HEK293T (cell line): ENCODE measurements around the gene LHX3.

Experiments
- ARNT ChIP-seq: fragments of 450-650 bp; IDR thresholded peaks from 2 replicates; pipeline ENCODE4 v1.6.1; 2017; ENCODE audit warnings: mild to moderate bottlenecking
- BHLHE40 ChIP-seq: fragments of 450-650 bp; IDR thresholded peaks from 2 replicates; pipeline ENCODE4 v1.6.1; 2016; ENCODE audit warnings: mild to moderate bottlenecking, moderate library complexity, borderline replicate concordance
- ELF4 ChIP-seq: fragments of 450-650 bp; IDR thresholded peaks from 2 replicates; pipeline ENCODE4 v1.6.1; 2017; ENCODE audit warnings: antibody characterized with exemption
- FOXA1 ChIP-seq: fragments of 450-650 bp; IDR thresholded peaks from 2 replicates; pipeline ENCODE4 v1.6.1; 2016; ENCODE audit warnings: mild to moderate bottlenecking
- FOXK2 ChIP-seq: fragments of 450-650 bp; IDR thresholded peaks from 2 replicates; pipeline ENCODE4 v1.6.1; 2016; ENCODE audit warnings: mild to moderate bottlenecking
- FOXM1 ChIP-seq: fragments of 450-650 bp; IDR thresholded peaks from 2 replicates; pipeline ENCODE4 v1.6.1; 2017; ENCODE audit warnings: mild to moderate bottlenecking, borderline replicate concordance
- HDGF ChIP-seq: fragments of 450-650 bp; IDR thresholded peaks from 2 replicates; pipeline ENCODE4 v1.6.1; 2017; ENCODE audit warnings: antibody characterized with exemption, borderline replicate concordance
- L3MBTL2 ChIP-seq: fragments of 450-650 bp; conservative IDR thresholded peaks from 2 replicates; pipeline ENCODE4 v1.6.1; 2016; ENCODE audit warnings: mild to moderate bottlenecking
- SP1 ChIP-seq: fragments of 450-650 bp; IDR thresholded peaks from 2 replicates; pipeline ENCODE4 v1.6.1; 2017
- SUZ12 ChIP-seq: fragments of 450-650 bp; IDR thresholded peaks from 2 replicates; pipeline ENCODE4 v1.6.1; 2016; ENCODE audit warnings: mild to moderate bottlenecking
- TARDBP ChIP-seq: fragments of 450-650 bp; IDR thresholded peaks from 2 replicates; pipeline ENCODE4 v1.6.1; 2016
- TF ChIP-seq, protein P1 (sequence below): fragments of 450-650 bp; IDR thresholded peaks from 2 replicates; pipeline ENCODE4 v1.6.1; 2016

DNA sequence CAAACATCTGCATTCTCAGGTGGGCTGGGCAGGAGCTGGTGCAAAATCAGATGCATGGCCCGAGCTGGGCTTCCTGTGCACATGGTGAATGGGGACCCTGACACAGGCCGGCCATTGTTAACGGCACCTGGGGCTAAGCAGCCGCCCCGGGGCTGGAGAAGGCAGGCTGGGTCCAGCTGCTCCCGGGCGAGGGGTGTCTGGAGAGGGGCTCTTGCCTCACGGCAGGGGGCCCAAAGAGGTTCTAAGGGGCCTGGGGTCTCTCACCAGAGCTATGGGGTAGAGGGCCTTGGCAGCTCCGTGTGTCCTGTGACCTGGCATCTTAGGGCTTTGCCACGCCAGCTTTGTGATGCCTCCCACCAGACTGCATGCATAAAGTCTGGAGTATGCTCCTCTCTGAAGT is 45.7 kb upstream of the LHX3 start:
- TF ChIP-seq FOXA1, result no peak
- no peak for TF ChIP-seq FOXM1
- TF ChIP-seq FOXK2, result no peak
- no peak for TF ChIP-seq L3MBTL2
- no peak for TF ChIP-seq SUZ12
- TF ChIP-seq, protein P1, sequence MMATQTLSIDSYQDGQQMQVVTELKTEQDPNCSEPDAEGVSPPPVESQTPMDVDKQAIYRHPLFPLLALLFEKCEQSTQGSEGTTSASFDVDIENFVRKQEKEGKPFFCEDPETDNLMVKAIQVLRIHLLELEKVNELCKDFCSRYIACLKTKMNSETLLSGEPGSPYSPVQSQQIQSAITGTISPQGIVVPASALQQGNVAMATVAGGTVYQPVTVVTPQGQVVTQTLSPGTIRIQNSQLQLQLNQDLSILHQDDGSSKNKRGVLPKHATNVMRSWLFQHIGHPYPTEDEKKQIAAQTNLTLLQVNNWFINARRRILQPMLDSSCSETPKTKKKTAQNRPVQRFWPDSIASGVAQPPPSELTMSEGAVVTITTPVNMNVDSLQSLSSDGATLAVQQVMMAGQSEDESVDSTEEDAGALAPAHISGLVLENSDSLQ, result no peak
- TF ChIP-seq BHLHE40, result no peak
- TF ChIP-seq ELF4, result no peak
- TF ChIP-seq ARNT, result no peak
- no peak for TF ChIP-seq TARDBP
- TF ChIP-seq SP1, result no peak
- TF ChIP-seq HDGF, result no peak
